Measurements from ENCODE around the gene SETD3. TPM values are rescaled to one million over a fixed set of nuclear protein-coding genes. Genes with fewer than 3 reads are reported as not detected.

Gene SETD3
- total RNA-seq, 1 experiment from 2014 or later: 34.2 TPM

DNA sequence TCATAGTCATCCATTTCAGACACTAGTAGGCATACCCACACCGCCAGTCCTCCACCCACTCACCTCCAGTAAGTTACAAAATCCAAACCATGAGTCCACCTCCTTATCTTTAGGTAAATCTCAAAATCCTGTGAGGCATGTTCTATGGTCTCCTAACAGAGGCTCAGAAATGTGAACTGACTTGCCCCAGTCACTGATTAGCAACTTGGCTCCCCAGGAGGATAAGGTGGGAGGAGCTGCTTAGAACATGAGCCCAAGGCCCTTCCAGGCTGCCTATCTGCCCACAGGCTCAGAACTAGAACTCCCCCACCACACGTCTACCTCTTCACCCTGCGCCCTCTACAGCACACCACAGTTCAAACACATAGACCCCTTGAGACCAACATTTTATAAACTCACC, 19.9 kb downstream of the SETD3 start:
- no peak for DNase-seq (ENCODE audit: low spot score)

DNA sequence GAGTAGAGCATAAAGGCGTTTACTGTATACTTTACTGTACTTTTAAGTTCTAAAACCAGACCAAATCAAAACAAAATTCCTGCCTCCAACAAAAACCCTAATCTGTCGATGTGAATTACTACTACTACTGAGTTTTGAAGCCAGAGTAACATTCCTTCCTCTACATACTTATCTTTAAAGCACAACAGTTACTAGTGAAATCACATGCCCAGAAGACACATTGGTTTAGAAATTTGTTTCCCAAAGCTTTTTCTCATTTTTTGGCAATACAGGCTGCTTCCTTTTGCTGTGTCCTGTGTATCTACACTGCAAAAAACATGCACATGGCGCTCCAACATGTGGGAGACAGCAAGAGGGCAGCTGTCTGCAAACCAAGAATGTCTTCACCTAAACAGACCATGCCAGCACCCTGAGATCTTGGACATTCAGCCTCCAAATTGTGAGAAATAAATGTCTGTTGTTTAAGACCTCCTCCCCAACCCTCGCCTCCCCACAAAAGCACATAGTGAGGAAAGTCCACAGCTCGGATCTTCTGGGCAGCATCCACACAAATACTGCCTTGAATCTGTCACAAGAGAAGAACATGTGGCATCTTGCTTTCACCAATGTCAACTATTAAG, 21.1 kb downstream of the SETD3 start:
- DNase-seq (ENCODE audit: low spot score): no peak

DNA sequence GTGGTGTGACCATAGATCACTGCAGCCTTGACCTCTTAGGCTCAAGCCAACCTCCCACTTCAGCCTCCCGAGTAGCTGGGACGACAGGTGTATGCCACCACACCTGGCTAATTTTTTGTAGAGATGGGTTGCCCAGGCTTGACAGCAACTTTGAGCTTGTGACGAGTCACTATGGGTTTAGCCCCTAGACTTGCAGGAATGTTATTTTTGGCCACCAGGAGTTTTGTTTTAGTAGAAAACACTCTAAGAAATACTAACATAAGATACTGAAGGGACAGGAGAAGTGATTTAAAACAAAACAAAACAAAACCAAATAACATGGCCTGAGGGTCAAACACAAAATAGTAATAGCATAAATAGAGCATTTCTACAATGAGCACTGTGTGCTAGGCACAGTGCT, 26.4 kb downstream of the SETD3 start:
- no peak for DNase-seq (ENCODE audit: low spot score)

DNA sequence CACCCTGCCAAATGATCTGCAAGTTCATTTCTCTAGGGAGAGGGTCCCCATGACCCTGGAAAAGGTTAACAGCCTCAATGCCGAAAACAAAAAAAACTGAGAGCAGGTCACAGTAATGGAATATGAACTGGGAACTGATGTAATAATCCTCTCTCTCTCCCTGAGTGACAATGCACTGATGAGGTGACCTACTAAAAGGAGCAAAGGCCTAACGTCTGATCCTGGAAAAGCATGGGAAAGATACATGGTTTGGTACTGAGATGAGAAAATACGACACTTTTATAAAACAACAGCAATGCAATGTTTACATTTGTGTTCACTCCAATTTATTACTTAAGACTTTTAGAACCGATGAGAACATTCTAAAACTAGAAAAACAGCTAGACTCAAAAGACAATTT, 27.7 kb downstream of the SETD3 start:
- DNase-seq (ENCODE audit: low spot score): no peak

DNA sequence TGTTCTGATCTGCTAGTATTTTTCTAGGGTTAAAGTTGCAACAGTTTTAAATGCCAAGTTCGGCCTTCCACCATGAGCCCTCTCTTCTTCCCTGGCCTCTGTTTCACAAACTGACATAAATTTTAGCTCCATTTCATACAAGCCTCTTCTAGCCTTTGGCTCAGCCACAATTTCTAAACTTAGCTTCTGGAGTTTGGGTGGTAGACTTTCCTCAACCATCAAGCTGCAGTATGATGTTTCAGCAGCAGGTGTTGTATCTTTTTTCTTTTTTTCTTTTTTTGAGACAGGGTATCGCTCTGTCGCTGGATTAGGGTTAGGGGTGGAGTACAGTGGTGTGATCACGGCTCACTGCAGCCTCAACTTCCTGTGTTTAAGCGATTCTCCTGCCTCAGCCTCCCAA, 29.4 kb downstream of the SETD3 start:
- DNase-seq (ENCODE audit: low spot score): no peak

DNA sequence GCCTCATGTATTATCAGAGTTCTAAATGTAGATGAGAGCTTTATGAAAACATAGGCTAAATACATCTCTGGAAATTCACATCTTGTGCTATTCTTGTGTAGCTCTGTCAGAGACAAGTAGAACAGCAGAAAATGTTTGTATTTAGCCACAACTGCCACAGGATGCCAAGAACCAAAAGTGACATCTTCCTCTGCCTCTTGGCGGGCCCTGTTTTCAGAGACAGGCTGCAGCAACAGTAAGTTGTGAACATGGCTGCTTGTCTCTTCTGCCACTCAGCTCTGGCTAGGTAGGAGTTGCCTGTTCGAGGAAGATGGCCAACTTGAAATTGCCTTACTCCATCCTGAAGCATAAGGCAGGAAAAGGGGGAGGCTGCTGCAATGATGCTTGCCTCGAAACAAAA, 30.4 kb downstream of the SETD3 start:
- DNase-seq (ENCODE audit: low spot score): no peak

DNA sequence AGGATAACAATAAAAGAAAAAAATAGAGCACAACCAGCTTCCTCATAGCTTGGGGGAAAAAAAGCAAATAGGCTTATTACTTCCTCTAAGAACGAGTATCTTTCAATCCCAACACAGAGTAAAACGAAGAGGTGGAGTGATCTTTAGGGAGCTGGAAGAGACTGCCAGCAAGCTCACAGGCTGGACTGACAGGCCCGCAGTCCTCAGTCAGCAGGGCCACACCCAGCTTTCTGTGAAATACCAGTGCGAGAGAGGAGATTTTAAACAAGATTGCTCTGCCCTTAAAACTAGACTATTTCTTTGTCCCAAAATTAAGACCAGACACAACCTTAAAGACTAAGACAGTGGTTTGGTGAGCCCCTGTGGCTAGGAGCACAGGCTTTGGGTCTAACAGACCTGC, 32.9 kb downstream of the SETD3 start:
- DNase-seq (ENCODE audit: low spot score): no peak

DNA sequence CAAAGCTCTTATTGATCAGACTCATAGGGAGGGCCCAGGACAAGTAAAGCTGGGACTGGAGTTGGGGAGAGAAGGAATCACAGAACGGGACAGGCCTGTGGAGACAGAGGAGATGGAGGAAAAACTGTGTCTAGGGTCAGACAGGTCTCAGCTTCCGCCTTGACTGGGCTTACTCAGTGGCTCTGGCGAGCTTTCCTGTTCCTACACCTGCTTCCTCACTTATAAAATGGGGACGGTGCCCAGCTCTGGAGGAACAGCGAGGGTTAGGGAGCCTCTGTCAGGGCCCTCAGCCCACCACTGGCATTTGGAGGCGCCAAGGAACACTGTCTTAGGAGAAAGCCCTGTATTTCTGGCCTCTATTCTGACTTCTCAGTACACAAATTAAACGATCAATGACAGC, 34.7 kb downstream of the SETD3 start:
- no peak for DNase-seq (ENCODE audit: low spot score)

DNA sequence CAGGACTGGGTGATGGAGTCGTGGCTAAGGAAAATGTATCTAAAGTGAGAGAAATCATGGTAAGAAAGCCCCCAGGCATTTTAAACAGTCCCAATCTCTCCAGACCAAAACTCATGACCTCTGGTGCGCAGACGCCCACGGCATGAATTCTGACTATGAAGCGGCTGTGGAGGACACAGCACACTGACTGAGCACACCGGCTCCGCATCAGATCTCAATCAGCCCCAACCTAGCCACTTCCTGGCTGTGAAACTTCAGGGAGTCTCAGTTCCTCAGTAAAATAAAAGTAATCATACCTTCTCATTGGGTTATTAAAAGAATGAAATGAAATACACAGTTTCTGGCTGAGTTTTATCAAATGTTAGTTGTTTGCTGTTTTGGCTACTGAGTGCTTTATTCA, 38.7 kb downstream of the SETD3 start:
- DNase-seq (ENCODE audit: low spot score): no peak

DNA sequence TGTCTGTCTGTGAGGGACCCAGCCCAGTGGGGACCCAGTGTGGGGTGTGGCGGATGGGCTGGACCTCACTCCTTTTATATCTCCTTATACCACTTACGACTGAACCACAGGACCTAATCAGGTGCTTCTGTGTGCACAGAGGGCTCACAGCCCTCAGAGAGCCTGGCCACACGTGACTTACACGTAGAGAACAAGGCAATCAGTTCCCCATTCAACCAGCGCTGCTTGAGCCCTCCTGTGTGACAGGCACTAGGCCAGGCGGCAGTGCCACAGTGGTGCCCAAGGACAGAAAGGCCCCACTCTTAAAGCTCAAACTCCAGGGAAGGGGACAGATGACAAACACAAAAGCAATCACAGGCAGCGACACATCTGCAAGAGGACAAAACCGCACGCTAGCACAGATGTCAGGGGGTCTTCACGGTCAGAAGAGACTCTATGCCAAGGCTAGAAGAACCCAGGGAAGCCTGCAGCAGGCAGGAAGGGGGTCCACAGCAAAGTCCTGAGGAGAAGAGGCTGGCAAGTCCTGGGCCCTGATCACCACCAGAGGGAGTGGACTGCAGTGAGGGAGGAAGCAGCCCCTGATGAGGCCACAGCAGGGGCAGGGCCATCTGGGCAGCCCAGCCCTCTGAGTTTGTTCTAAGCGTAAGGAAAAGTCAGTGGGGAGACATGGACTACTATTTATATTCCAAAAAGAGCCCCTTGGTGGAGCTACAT, 39.3 kb downstream of the SETD3 start:
- no peak for DNase-seq (ENCODE audit: low spot score)

DNA sequence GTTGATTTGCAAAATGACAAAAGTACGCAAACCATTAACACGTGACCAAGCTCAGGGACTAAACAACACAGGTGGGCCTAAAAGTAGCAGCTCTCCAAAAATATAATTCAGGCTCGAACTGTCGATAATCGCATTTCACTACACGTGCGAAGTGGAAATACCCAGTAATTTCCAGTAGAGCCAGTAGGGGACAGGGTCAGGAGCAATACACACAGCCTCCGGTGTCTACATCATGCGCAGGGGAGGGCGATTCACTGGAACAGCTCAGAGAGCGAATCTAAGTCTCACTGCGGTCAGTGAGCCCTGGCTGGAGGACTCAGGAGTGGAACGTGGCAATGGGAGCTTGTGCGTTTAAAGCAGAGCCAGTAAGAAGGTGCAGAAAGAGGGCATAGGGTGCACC, 40.4 kb downstream of the SETD3 start:
- no peak for DNase-seq (ENCODE audit: low spot score)

DNA sequence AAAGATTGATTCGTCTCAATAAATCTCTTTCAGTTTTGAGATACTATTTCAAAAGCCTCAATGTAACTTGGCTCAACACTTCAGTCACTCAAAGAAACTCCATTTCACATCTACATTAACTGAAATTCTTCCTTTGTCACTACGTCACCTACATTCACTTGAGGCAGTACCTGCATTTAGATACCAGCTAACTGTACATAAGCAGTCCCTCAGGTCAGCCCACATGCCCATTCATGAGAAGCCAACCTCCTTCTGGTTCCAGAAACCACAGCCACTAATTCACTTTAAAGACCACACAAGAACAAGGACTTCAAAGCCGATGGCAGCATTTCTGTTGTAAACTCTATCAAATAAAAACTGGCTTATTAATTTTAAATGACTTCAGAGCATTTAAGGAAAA, 43.0 kb downstream of the SETD3 start:
- DNase-seq (ENCODE audit: low spot score): no peak

DNA sequence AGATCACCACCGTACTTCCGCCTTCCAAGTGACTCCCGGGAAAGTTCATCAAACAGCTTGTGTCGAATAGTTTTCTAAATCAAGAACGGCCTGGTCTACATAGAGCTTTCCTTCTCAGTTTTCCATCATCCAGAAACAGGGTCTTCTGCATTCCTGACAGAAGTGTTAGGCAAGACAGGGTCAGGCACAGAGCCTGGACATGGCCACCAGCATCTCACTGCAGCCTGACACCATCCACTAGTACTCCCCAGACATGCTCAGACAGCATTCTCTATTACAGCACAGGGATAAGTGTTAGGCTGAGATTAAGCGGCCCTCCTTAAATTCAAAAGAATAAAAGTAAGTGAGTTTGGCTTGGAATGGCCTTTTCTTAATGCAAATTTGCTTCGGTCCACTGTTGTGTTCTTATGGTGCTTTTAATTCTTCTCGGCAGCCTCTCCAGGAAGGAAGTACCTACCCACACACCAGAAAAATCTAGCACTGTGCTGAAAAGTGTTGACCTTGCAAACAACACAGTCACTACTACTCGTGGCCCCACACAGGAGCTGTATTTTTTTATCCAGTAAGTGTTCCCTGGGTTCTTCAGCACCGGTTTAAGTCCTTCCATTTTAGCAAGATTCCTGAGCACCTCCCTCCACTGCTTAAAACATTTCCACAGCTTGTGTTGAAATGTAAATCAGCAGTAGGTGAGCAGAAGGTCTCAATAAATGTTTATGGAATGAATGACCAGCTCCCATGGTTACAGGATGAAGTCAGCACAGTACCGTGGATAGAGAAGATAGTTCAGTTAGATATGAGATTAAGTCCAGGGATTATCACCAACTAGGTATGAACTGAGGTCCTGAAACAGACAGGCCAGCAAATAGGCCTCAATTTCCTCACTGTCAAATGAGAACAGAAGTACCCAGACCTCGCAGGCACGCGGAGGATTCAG, 44.1 kb downstream of the SETD3 start:
- no peak for DNase-seq (ENCODE audit: low spot score)

DNA sequence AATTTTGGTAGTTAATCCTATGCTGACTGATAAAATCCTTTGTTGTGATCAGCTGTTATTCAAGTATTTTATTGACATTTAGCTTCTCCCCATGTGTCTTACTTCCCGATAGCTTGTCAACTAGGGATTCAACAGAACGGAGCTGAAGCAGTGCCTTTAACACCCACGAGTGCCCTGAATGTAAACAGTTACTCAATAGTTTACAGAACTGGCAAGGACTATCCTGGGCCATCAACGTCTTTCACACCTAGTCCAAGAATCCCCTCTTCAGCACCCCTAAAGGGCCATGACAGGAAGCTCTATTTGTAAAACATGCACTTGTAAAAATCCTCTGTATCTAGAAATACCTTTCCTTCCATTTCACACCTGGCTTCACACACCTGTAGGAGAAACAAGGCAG, 45.3 kb downstream of the SETD3 start:
- DNase-seq (ENCODE audit: low spot score): no peak

DNA sequence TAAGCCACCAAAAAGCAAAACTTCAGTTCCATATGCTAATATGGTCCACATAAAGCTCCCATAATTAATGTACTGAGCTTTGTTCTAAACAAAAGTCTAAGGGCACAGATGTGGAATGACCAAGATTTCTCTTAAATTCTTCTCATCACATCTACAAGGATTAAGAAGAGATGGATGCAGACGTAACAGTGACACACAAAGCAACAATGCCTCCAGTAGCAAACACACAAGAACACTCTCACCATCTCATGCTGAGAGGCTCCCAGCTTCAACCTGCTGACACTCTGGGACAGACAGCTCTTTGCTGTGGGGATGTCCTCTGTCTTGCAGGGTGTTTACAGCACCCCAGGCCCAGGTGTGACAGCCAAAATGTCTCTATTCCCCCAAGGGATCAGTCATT, 48.2 kb downstream of the SETD3 start:
- no peak for DNase-seq (ENCODE audit: low spot score)

DNA sequence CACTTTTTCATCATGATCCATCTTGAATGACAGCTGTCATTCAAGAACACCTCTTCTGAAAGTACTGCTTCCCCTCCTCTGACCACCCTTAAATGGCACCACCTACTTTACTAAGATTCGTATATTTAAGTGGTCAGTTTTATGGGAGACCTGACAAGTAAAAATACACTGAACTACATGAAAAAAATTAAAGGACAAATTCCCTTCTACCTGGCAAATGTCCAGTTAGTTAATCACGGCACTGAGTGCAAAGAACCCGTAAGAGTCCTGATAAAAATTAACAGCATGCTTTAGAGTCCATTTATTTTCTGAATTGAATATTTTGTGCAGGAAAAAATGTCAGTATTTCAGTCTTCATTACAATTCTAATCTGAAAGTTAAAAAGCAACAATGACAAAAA, 48.7 kb downstream of the SETD3 start:
- DNase-seq (ENCODE audit: low spot score): no peak

DNA sequence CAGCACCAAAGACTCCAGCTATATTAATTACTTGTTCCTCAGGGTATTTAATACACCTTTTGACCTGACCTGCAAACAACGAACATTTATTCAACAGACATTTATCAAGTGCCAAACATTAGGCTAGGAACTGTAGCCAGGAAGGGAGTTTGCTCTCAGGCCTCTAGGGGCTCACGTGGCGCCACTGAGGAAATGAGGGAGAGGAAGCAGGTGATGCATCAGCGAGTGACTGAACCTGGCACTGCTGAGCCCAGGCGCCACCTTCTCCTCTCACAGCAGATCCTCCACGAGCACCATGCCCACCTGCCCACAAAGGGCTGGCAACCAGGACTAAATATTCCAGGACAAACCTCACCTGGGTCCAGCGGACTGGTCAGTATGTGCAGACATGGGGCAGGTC, 50.2 kb downstream of the SETD3 start:
- DNase-seq (ENCODE audit: low spot score): no peak

DNA sequence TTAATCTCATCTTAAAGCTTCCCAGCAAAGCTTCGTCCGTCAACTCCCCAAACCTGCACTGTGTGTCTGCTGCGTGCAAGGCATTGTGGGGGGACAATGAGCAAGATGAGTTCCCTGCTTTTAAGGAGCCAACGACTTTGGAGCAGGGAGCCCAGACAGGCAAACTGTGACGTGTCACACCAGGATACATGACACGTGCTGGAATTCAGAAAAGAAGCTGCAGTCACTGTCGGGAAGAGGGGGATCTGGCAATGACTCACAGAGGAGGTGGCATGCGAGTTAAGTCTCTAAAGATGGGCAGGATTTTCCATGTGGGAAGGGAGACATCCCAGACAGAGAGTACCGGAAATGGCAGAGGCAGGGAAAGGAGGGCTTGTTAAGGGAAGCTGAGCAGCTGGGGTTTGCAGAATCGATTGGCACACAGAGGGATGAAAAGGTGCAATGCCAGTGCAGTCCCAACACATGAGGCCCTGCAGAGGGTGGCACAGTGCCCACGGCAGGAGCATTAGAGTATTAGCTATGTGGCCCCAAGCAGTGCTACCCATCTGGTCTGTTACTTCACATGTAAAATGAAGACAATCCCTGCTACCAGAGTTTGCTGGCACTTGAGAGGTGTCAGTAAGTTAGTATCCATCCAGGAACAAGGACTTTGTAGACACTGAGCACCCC, 52.9 kb downstream of the SETD3 start:
- DNase-seq (ENCODE audit: low spot score): no peak

DNA sequence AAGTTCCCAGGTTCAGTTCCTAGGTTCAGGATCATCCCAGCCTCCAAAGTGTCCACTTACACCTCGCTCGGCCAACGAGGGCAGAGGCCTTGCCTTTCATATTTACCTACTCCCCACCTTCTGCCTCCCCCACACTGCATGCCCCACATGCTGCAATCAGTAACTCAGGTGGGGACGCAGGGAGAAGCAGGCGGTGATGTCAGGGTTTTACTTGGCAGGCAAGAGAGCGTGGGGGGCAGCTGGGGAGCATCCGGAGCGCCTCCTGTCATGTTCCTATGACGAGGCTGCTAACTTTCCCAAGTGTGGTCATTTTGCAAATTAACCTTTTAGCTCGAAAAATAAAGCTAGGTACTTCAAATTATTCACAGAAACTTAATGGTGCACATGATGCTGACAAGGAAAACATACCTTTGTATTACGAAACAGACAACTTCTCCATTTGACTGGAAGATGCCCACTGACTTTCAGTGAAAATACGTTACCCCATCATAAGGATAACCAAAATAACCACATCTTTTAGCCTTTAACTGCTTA, 53.8 kb downstream of the SETD3 start:
- no peak for DNase-seq (ENCODE audit: low spot score)

DNA sequence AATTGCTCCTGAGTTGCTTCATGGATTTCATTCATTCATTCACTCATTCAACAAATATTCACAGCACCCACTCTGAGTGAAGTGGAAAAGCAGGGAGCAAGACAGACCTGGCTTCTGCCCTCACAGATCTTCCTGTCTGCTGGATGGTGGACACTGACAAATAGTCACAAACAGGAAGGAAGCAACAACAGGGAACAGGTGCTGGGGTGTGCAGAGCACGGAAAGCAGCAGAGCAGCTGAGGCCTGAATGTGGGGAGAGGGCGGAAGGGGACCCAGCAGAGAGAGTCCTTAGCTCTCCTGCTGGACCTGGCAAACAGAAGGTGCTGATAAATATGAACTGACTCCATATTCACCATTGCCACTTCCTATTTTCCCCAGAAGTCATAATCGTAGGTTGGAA, 54.4 kb downstream of the SETD3 start:
- DNase-seq (ENCODE audit: low spot score): no peak

DNA sequence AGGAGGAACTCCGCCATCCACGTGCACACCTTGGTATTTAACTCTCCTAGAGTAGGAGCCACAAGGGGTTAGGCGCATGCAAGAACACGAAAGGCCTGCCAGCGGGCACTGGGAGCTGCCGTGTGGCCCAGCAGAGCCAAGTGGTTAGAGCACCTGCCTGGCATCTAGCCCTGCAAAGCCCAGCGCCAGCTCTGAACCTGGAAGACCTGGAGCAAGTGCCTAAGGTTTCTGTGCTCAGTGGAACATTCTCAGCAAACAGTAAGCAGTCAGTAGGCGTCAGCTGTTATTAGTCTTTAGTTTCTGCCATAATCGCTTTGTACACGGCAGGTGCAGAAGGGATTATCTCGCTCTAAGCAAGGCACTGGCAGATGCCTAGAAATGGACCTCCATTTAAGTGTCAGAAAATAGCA, 55.4 kb downstream of the SETD3 start:
- no peak for DNase-seq (ENCODE audit: low spot score)

DNA sequence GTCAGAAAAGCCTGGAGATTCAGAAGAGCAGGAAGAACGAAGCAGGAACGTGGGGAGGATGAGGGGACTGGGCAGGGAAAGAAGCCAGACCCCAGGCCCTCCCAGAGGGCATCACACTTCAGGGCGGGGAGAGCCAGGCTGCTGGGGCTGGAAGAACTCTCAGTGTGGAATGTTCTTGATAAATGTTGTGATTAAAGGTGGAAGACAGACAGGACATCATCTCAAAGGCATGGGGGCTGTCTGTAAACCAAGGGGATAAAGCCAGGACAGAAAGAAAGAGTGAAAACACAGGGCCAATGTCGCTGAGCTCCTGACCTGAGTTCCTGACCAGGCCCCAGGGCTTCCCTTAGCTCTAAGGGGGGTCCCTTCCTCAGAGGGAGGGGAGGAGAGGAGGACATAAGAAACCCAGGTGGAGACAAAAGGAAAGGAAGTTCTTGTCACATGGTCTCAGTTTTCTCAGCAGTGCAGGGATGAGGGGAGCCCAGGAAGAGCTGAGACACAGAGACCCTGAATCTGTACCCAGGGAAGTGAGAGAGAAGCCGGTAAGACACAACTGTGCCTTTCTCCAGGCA, 56.3 kb downstream of the SETD3 start:
- DNase-seq (ENCODE audit: low spot score): no peak

Data from H4 (cell line).